Omental fat pad (tissue), 4 donors: ENCODE data around the gene TAOK2. TPM values are rescaled to one million over a fixed set of nuclear protein-coding genes. Genes with fewer than 3 reads are reported as not detected.

Source experiments
- ATAC-seq: fragments of 150-250 bp; one replicate; pipeline ENCODE4 v1.9.1; 2016; ENCODE audit warnings: mild to moderate bottlenecking, moderate library complexity; ENCODE audit not compliant: low FRiP score
- DNase-seq: peaks from one replicate; pipeline ENCODE4 v3.0.0-alpha.2; 2019; ENCODE audit warnings: low spot score
- CTCF ChIP-seq, 3 donors: fragments of 450-650 bp; IDR thresholded peaks; one replicate each; pipeline ENCODE4 v1.5.1; 2016 to 2017; ENCODE audit warnings: antibody characterized with exemption in 3 of 3, mild to moderate bottlenecking in 3 of 3, moderate library complexity in 2 of 3
- total RNA-seq, 4 donors: library from RNA; depleted of rRNA; stranded (reverse); fragments of >200 nt; gene quantifications; one replicate each; pipeline ENCODE4 v1.1.0, GENCODE V29; 2016

The TAOK2 gene
- total RNA-seq, 4 donors from 2014 or later, result 25.1 to 90.0 (median 43.2) TPM

- DNase-seq, result no peak
- TF ChIP-seq CTCF (IDR thresholded peaks at IDR 0.05), result no peak
- ATAC-seq, result no peak
Observed at GRCh38 chr16:30023586-30023985, 49.9 kb downstream of the TAOK2 start.

- no peak for TF ChIP-seq CTCF (IDR thresholded peaks at IDR 0.05)
- no peak for ATAC-seq
Observed at GRCh38 chr16:30024451-30024850, 50.8 kb downstream of the TAOK2 start.

GRCh38 chr16:30025156-30025555 is 51.5 kb downstream of the TAOK2 start:
- no peak for TF ChIP-seq CTCF (IDR thresholded peaks at IDR 0.05)
- DNase-seq (no peak), ATAC-seq (no peak)

More at GRCh38 chr16:30024451-30024850, 50.8 kb downstream of the TAOK2 start:
- DNase-seq, result no peak

- DNase-seq (no peak), ATAC-seq (no peak)
- no peak for TF ChIP-seq CTCF (IDR thresholded peaks at IDR 0.05)
Observed at GRCh38 chr16:30025574-30025973, 51.9 kb downstream of the TAOK2 start.

- ATAC-seq, result no peak
- TF ChIP-seq CTCF (IDR thresholded peaks at IDR 0.05), result no peak
Observed at GRCh38 chr16:30026449-30026848, 52.8 kb downstream of the TAOK2 start.

GRCh38 chr16:30027588-30028437 is 54.1 kb downstream of the TAOK2 start:
- no peak for TF ChIP-seq CTCF (IDR thresholded peaks at IDR 0.05)
- DNase-seq (no peak), ATAC-seq (no peak)

More at GRCh38 chr16:30026449-30026848, 52.8 kb downstream of the TAOK2 start:
- DNase-seq, result no peak
